Suprapubic skin (tissue), 4 donors: ENCODE data around the gene CLECL1.
"Not testable (repeated sequence)": the region's sequence is repeated elsewhere in the genome, so short reads cannot be mapped to it uniquely, and the experiment has no call there.

Source experiments
- CTCF ChIP-seq, 2 donors: fragments of 200-600 bp in 1 of 2; fragments of 450-650 bp in 1 of 2; sonication (generic) in 1 of 2; IDR thresholded peaks; one replicate each; pipeline ENCODE4 v1.5.1; 2016 to 2019; ENCODE audit warnings: antibody characterized with exemption in 2 of 2, mild to moderate bottlenecking in 1 of 2, moderate library complexity in 1 of 2
- POLR2A ChIP-seq, 2 donors: fragments of 450-650 bp; IDR thresholded peaks; one replicate each; pipeline ENCODE4 v1.6.1; 2017; ENCODE audit warnings: antibody characterized with exemption in 2 of 2, mild to moderate bottlenecking in 2 of 2, moderate library complexity in 2 of 2
- POLR2AphosphoS5 ChIP-seq, 3 donors: sonication (generic); formaldehyde crosslinking; IDR thresholded peaks; one replicate each; pipeline ENCODE4 v1.6.1; 2017; ENCODE audit warnings: antibody characterized with exemption in 3 of 3

- TF ChIP-seq CTCF, POLR2A, POLR2AphosphoS5 (IDR thresholded peaks at IDR 0.05): not testable (repeated sequence)
These were observed 37.2 kb downstream of the CLECL1 start for GRCh38 chr12:9695661-9696060.
